Measurements from ENCODE around the gene PCBP4. TPM values are rescaled to one million over a fixed set of nuclear protein-coding genes. Genes with fewer than 3 reads are reported as not detected.

Gene PCBP4
- total RNA-seq, 2 experiments from 2014 or later = 2.0 to 12.5 TPM

DNA sequence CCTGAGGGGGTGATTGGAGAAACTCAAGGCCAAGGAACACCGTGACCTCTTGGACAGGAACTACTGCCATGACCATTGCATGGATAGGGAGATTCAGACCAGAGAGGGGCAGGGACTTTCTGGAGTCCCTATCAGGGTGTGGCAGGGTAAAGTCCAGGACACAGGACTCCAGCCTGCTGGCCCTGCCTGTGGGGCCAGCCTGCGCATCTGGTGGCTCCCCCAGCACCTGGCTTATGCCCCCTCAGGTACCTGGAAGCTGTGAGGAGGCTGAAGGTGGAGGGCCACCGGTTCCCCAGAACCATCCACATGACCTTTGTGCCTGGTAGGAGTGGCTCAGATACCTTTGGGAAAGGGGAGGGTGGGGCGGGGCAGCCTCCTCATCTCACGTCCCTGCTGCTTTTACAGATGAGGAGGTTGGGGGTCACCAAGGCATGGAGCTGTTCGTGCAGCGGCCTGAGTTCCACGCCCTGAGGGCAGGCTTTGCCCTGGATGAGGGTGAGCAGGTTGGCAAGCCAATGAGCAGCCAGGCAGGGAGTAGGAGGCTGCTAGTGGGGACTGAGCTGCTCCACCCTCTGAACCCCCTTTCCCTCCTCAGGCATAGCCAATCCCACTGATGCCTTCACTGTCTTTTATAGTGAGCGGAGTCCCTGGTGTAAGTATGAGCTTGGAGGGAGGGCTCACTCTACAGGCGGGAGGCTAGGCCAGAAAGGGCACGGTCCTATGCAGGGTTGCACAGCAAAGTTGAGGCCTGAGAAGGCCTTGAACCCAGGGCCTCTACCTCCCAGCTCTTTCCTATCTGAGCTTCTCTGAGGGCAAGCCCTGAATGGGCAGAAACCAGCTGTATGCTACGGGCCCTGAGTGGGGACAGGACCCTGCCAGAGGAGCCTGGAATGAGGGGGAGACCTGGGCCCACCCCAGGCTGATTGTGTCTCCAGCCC, 19.0 kb upstream of the PCBP4 start:
- Histone ChIP-seq H3K36me3 (ENCODE audit: insufficient read depth, low read length) (peaks cover 1% of the 10 kb centered on the region), H3K9me2 (ENCODE audit: insufficient read depth, low read length) (no peaks in the 10 kb centered on the region), H3K79me2 (ENCODE audit: insufficient read depth, low read depth, low read length) (no peaks in the 10 kb centered on the region), H4K20me1 (ENCODE audit: insufficient read depth, low read length) (no peaks in the 10 kb centered on the region), H3K4me3 (ENCODE audit: low read depth, low read length, poor library complexity, severe bottlenecking) (no peak overlapping the region), H3K4me2 (ENCODE audit: low read length) (no peak overlapping the region), H3K9me3 (ENCODE audit: low read length) (no peaks in the 10 kb centered on the region), H3K27ac (ENCODE audit: low read depth, low read length, poor library complexity, severe bottlenecking) (no peak overlapping the region), H3K4me1 (ENCODE audit: insufficient read depth, low read length, poor library complexity, severe bottlenecking) (peaks cover 9% of the 10 kb centered on the region), H2AFZ (ENCODE audit: low read length) (no peak overlapping the region)
- ChIA-PET CTCF (ENCODE audit: unreplicated experiment) (no interaction called here), POLR2A (no interaction called here)
- BruUV-seq (replicated peaks) = no TSS peak
- intact Hi-C loops (cut with micrococcal nuclease; ENCODE audit: unreplicated experiment) = no loop called here
- TF ChIP-seq, protein P1, sequence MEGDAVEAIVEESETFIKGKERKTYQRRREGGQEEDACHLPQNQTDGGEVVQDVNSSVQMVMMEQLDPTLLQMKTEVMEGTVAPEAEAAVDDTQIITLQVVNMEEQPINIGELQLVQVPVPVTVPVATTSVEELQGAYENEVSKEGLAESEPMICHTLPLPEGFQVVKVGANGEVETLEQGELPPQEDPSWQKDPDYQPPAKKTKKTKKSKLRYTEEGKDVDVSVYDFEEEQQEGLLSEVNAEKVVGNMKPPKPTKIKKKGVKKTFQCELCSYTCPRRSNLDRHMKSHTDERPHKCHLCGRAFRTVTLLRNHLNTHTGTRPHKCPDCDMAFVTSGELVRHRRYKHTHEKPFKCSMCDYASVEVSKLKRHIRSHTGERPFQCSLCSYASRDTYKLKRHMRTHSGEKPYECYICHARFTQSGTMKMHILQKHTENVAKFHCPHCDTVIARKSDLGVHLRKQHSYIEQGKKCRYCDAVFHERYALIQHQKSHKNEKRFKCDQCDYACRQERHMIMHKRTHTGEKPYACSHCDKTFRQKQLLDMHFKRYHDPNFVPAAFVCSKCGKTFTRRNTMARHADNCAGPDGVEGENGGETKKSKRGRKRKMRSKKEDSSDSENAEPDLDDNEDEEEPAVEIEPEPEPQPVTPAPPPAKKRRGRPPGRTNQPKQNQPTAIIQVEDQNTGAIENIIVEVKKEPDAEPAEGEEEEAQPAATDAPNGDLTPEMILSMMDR (conservative IDR thresholded peaks at IDR 0.05; ENCODE audit: low read length) = no peak
- TF ChIP-seq EZH2phosphoT487 (IDR thresholded peaks at IDR 0.05; ENCODE audit: borderline replicate concordance, low read depth, low read length) = no peak
- DNase-seq (ENCODE audit: low spot score) = no peak

DNA sequence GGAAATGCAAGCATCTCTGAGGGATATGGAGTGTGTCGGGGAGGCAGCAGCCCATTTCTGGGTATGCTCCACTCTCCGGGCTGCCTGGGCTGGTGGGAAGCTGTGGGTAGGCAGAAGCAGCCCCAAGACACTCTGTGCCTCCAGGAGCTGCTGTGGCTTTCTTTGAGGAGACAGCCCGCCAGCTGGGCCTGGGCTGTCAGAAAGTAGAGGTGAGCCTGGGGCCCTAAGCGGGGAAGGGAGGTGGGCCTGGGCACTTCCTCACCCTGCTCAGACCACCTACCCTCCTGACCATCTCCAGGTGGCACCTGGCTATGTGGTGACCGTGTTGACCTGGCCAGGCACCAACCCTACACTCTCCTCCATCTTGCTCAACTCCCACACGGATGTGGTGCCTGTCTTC, 17.8 kb upstream of the PCBP4 start:
- Histone ChIP-seq H3K27ac (ENCODE audit: low read depth, low read length, poor library complexity, severe bottlenecking) (no peak overlapping the region), H3K4me2 (ENCODE audit: low read length) (no peak overlapping the region), H3K4me3 (ENCODE audit: low read depth, low read length, poor library complexity, severe bottlenecking) (no peak overlapping the region), H2AFZ (ENCODE audit: low read length) (no peak overlapping the region), H4K20me1 (ENCODE audit: insufficient read depth, low read length) (no peaks in the 10 kb centered on the region), H3K36me3 (ENCODE audit: insufficient read depth, low read length) (no peaks in the 10 kb centered on the region), H3K4me1 (ENCODE audit: insufficient read depth, low read length, poor library complexity, severe bottlenecking) (peaks cover 8% of the 10 kb centered on the region), H3K79me2 (ENCODE audit: insufficient read depth, low read depth, low read length) (no peaks in the 10 kb centered on the region), H3K9me3 (ENCODE audit: low read length) (no peaks in the 10 kb centered on the region), H3K9me2 (ENCODE audit: insufficient read depth, low read length) (no peaks in the 10 kb centered on the region)
- POLR2A ChIA-PET = no interaction called here
- intact Hi-C loops (cut with micrococcal nuclease; ENCODE audit: unreplicated experiment) = no loop called here
- BruUV-seq (replicated peaks) = no TSS peak
- CTCF ChIA-PET (ENCODE audit: unreplicated experiment) = no interaction called here
- TF ChIP-seq, protein P1 (conservative IDR thresholded peaks at IDR 0.05; ENCODE audit: low read length) = no peak
- TF ChIP-seq EZH2phosphoT487 (IDR thresholded peaks at IDR 0.05; ENCODE audit: borderline replicate concordance, low read depth, low read length) = no peak
- DNase-seq (ENCODE audit: low spot score) = no peak

DNA sequence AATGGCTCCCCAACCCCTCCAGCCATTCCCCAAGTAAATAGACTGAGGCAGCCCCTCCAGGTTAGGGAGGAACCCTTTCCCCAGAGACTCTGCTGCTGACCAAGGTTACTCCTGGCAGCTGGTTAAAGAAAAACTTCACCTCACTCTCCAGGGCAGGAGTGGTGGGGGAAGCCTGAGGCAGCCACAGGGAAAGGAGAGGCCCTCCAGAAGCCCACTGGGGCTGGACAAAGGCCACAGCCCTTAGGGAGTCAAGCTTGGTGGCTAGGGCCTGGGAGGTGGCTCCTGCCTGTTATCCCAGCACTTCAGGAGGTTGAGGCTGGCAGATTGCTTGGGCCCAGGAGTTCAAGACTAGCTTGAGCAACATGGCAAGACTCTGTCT, 17.0 kb upstream of the PCBP4 start:
- H3K4me1 ChIP-seq (ENCODE audit: insufficient read depth, low read length, poor library complexity, severe bottlenecking) = peaks cover 8% of the 10 kb centered on the region
- BruUV-seq (replicated peaks) = no TSS peak
- no peaks in the 10 kb centered on the region for H3K9me2 ChIP-seq (ENCODE audit: insufficient read depth, low read length)
- no peak overlapping the region for H3K27ac ChIP-seq (ENCODE audit: low read depth, low read length, poor library complexity, severe bottlenecking)
- H2AFZ ChIP-seq (ENCODE audit: low read length) = no peak overlapping the region
- TF ChIP-seq EZH2phosphoT487 (IDR thresholded peaks at IDR 0.05; ENCODE audit: borderline replicate concordance, low read depth, low read length) = no peak
- TF ChIP-seq, protein P1 (conservative IDR thresholded peaks at IDR 0.05; ENCODE audit: low read length) = no peak
- H3K9me3 ChIP-seq (ENCODE audit: low read length) = no peaks in the 10 kb centered on the region
- no peaks in the 10 kb centered on the region for H4K20me1 ChIP-seq (ENCODE audit: insufficient read depth, low read length)
- no peaks in the 10 kb centered on the region for H3K36me3 ChIP-seq (ENCODE audit: insufficient read depth, low read length)
- CTCF ChIA-PET (ENCODE audit: unreplicated experiment) = no interaction called here
- H3K4me2 ChIP-seq (ENCODE audit: low read length) = no peak overlapping the region
- POLR2A ChIA-PET = interaction anchor here (0.7 kb wide), 1 partner anchor 136 kb away, joined by 4 read pairs; no protein-coding TSS in a partner anchor
- no peaks in the 10 kb centered on the region for H3K79me2 ChIP-seq (ENCODE audit: insufficient read depth, low read depth, low read length)
- intact Hi-C loops (cut with micrococcal nuclease; ENCODE audit: unreplicated experiment) = no loop called here
- no peak for DNase-seq (ENCODE audit: low spot score)
- H3K4me3 ChIP-seq (ENCODE audit: low read depth, low read length, poor library complexity, severe bottlenecking) = no peak overlapping the region
